Measurements from ENCODE around the gene SCMH1.

DNA sequence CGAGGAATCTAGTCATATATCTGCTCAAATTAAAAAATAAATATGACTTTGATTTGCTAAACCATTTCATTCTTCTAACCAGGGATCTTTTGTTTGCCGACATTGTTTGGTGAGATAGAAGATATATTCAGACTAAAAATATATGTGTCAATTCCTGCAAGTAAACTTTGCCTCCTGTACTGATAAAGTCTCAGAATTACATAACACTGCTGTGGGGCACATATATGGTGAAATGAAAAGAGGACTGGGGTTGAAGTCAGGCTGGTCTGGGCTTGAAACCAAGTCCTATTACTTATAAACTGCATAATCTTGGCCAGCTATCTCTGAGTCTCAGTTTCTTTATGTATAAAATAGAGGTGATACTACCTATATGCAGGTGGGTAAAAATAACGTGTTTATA, 9.8 kb downstream of the SCMH1 start:
- TF ChIP-seq, protein P1, sequence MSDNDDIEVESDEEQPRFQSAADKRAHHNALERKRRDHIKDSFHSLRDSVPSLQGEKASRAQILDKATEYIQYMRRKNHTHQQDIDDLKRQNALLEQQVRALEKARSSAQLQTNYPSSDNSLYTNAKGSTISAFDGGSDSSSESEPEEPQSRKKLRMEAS (IDR thresholded peaks at IDR 0.05) = no peak
- TF ChIP-seq POLR2AphosphoS5 (IDR thresholded peaks at IDR 0.05; ENCODE audit: low read depth, low read length) = no peak
- no peak for TF ChIP-seq JUND (IDR thresholded peaks at IDR 0.05)
- no peak for TF ChIP-seq ZFX (IDR thresholded peaks at IDR 0.05)
- TF ChIP-seq, protein P2, sequence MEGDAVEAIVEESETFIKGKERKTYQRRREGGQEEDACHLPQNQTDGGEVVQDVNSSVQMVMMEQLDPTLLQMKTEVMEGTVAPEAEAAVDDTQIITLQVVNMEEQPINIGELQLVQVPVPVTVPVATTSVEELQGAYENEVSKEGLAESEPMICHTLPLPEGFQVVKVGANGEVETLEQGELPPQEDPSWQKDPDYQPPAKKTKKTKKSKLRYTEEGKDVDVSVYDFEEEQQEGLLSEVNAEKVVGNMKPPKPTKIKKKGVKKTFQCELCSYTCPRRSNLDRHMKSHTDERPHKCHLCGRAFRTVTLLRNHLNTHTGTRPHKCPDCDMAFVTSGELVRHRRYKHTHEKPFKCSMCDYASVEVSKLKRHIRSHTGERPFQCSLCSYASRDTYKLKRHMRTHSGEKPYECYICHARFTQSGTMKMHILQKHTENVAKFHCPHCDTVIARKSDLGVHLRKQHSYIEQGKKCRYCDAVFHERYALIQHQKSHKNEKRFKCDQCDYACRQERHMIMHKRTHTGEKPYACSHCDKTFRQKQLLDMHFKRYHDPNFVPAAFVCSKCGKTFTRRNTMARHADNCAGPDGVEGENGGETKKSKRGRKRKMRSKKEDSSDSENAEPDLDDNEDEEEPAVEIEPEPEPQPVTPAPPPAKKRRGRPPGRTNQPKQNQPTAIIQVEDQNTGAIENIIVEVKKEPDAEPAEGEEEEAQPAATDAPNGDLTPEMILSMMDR (IDR thresholded peaks at IDR 0.05 in 2 of 3, conservative IDR thresholded peaks at IDR 0.05 in 1 of 3; ENCODE audit: borderline replicate concordance in 1 of 3, insufficient read depth in 1 of 3, low read depth in 2 of 3, low read length in 2 of 3) = no peak
